Progenitor cell of endocrine pancreas (in vitro differentiated cells): ENCODE measurements around the gene CELSR1. TPM values are rescaled to one million over a fixed set of nuclear protein-coding genes. Genes with fewer than 3 reads are reported as not detected.
"Not testable (repeated sequence)": the region's sequence is repeated elsewhere in the genome, so short reads cannot be mapped to it uniquely, and the experiment has no call there.

Experiments
- DNase-seq: peaks from one replicate; pipeline ENCODE4 v3.0.0; 2021; ENCODE audit warnings: low spot score; ENCODE audit not compliant: unreplicated experiment
- H3K27ac Mint-ChIP-seq: 2 replicates; pipeline ENCODE4 v1.8.0; 2021; ENCODE audit warnings: mild to moderate bottlenecking, moderate library complexity, mixed read lengths
- H3K27me3 Mint-ChIP-seq: 2 replicates; pipeline ENCODE4 v1.8.0; 2021; ENCODE audit warnings: mixed read lengths
- H3K36me3 Mint-ChIP-seq: 2 replicates; pipeline ENCODE4 v1.8.0; 2022; ENCODE audit warnings: mixed read lengths; ENCODE audit not compliant: insufficient read depth
- H3K4me1 Mint-ChIP-seq: 2 replicates; pipeline ENCODE4 v1.8.0; 2021; ENCODE audit warnings: low read depth, mixed read lengths
- H3K4me3 Mint-ChIP-seq: 2 replicates; pipeline ENCODE4 v1.8.0; 2021; ENCODE audit warnings: low read depth, mild to moderate bottlenecking, moderate library complexity, mixed read lengths
- H3K9me3 Mint-ChIP-seq: 2 replicates; pipeline ENCODE4 v1.8.0; 2021; ENCODE audit warnings: low read depth, mixed read lengths
- total RNA-seq: library from RNA; stranded (reverse); gene quantifications from 2 replicates; pipeline ENCODE4 v1.2.1, GENCODE V29; 2021
- TF ChIP-seq, protein P1 (sequence below): fragments of 200-600 bp; sonication (generic); IDR thresholded peaks from one replicate; pipeline ENCODE4 v1.5.0; 2021; ENCODE audit warnings: antibody characterized with exemption, mild to moderate bottlenecking; ENCODE audit not compliant: unreplicated experiment

CELSR1 gene
- total RNA-seq, 1 donor from 2014 or later = 20.9 TPM

DNA sequence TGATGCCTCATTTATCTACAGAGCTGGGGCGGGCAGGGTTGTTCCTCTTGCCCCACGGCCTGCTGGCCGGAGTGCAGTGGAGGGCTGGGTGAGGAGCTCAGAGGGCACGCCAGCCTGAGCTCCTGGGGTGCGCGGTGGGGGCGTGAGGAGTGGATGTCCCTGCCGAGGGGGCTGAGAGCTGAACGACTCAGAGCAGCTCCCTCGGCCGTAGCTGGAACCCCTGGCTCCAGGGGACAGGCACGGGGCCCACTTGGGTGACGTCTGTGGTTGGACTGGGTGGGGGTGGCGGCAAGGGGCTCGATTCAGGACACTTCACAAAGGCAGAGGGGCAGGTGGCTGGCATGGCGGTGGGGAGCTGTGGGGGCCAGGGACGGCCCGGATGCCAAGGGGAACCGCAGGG lies 139.5 kb downstream of the CELSR1 start:
- Mint-ChIP-seq H3K4me3 (no peak overlapping the region), H3K9me3 (no peaks in the 10 kb centered on the region), H3K27ac (no peak overlapping the region), H3K36me3 (peaks cover 1% of the 10 kb centered on the region), H3K4me1 (no peaks in the 10 kb centered on the region), H3K27me3 (no peaks in the 10 kb centered on the region)
- no peak for DNase-seq
- TF ChIP-seq, protein P1, sequence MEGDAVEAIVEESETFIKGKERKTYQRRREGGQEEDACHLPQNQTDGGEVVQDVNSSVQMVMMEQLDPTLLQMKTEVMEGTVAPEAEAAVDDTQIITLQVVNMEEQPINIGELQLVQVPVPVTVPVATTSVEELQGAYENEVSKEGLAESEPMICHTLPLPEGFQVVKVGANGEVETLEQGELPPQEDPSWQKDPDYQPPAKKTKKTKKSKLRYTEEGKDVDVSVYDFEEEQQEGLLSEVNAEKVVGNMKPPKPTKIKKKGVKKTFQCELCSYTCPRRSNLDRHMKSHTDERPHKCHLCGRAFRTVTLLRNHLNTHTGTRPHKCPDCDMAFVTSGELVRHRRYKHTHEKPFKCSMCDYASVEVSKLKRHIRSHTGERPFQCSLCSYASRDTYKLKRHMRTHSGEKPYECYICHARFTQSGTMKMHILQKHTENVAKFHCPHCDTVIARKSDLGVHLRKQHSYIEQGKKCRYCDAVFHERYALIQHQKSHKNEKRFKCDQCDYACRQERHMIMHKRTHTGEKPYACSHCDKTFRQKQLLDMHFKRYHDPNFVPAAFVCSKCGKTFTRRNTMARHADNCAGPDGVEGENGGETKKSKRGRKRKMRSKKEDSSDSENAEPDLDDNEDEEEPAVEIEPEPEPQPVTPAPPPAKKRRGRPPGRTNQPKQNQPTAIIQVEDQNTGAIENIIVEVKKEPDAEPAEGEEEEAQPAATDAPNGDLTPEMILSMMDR = no peak

DNA sequence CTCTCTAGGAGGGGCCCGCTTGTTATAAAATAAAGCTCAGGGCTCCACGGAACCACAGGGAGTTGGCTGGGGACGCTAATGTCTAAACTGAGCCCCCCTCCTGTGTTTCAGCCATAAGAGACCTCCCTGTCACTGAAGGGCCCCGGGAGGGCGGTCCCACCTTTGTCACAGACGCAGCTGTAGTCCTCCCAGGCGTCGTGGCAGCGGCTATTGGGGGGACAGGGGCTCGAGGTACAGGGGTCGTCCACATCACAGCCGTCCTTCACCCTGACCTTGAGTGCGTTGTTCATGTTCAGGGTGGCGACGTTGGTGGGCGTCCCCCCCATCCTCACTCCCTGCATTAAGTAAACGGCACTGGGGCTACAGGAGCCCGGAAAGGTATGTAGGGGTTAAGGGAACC lies 139.9 kb downstream of the CELSR1 start:
- Mint-ChIP-seq H3K27ac (no peak overlapping the region), H3K9me3 (no peaks in the 10 kb centered on the region), H3K36me3 (no peaks in the 10 kb centered on the region), H3K4me1 (no peaks in the 10 kb centered on the region), H3K4me3 (no peak overlapping the region), H3K27me3 (no peaks in the 10 kb centered on the region)
- no peak for DNase-seq
- TF ChIP-seq, protein P1 = no peak

DNA sequence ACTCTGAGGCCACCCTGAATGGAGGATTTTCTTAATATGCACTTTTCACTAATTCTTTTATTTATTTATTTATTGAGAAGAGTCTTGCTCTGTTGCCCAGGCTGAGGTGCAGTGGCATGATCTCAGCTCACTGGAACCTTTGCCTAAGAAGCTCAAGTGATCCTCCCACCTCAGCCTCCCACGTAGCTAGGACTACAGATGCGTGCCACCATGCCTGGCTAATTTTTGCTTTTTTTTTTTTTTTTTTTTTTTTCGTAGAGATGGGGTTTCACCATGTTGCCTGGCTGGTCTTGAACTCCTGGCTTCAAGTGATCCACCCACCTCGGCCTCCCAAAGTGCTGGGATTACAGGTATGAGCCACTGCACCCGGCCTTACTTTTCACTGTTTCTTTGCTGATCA lies 140.4 kb downstream of the CELSR1 start:
- not testable (repeated sequence) for H3K9me3 Mint-ChIP-seq, H3K36me3 Mint-ChIP-seq, H3K27ac Mint-ChIP-seq, H3K27me3 Mint-ChIP-seq, H3K4me3 Mint-ChIP-seq, H3K4me1 Mint-ChIP-seq, DNase-seq

DNA sequence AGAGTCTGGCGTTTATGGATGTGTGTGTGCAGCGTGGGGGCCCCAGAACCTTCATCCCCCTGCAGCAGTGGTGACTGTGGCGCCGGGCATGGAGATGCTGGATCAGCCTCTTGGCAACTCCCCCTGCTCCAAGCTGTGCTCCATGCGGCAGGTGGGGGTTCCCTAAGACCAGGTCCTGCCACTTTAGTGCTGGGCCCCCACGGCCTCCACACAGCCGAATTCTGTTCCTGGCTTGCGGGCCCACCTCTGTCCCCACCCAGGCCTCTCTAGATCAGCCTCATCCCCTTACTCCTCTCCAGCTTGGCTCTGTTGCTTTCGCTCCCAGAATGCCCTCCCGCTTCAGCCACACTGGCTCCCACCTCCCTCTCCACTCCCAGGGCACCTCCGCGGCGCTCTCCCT lies 142.3 kb downstream of the CELSR1 start:
- no peaks in the 10 kb centered on the region for H3K27me3 Mint-ChIP-seq

DNA sequence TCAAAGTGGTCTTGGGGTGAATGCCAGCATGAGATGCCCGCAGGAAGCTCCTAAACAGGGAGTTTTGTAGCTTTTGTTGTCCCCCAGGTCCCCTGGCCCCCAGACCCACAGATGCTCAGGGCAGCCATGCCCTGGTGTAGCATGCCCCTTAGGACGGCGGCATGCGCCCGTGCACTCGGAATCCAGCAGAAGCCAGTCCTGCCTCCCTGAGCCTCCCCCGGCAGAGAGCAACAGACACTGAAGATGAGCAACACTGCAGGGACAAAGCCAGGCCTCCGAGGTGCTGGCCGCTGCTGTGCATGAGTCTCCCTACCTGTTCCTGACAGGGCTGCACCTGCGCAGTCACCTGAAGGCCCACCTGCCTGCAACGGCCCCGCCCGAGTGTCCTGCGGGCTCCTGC lies 142.8 kb downstream of the CELSR1 start:
- H3K27ac Mint-ChIP-seq = no peak overlapping the region
- no peaks in the 10 kb centered on the region for H3K9me3 Mint-ChIP-seq
- no peak for DNase-seq

More for the DNA sequence above, 142.3 kb downstream of the CELSR1 start:
- Mint-ChIP-seq H3K4me3 (no peak overlapping the region), H3K4me1 (no peaks in the 10 kb centered on the region), H3K36me3 (peaks cover 1% of the 10 kb centered on the region), H3K27ac (no peak overlapping the region), H3K9me3 (no peaks in the 10 kb centered on the region)
- TF ChIP-seq, protein P1 = no peak
- DNase-seq = no peak

DNA sequence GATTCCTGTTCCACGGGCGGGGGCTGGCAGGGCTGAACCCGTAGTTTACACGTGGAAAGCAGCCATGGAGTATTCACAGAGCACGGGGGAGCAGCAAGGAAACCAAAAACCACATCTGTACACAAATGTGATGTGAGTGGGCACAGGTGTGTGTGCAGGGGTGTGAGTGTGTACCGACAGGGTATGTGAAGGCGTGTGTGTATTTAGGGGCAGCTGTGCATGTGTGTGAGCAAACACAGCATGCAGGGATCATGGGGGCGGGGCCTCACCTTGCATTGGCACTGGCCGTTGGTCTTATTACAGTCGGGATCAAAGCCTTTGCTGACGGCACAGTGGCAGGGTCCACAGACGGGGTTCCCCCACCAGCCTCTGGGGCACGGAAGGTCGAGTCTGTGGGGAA lies 143.5 kb downstream of the CELSR1 start:
- no peaks in the 10 kb centered on the region for H3K27me3 Mint-ChIP-seq
- TF ChIP-seq, protein P1 = no peak
- DNase-seq = no peak
- H3K4me1 Mint-ChIP-seq = no peaks in the 10 kb centered on the region
- H3K27ac Mint-ChIP-seq = no peak overlapping the region
- no peaks in the 10 kb centered on the region for H3K9me3 Mint-ChIP-seq
- H3K36me3 Mint-ChIP-seq = peaks cover 1% of the 10 kb centered on the region
- no peak overlapping the region for H3K4me3 Mint-ChIP-seq

More for the DNA sequence above, 142.8 kb downstream of the CELSR1 start:
- TF ChIP-seq, protein P1 = no peak
- H3K27me3 Mint-ChIP-seq = no peaks in the 10 kb centered on the region
- no peaks in the 10 kb centered on the region for H3K4me1 Mint-ChIP-seq
- no peak overlapping the region for H3K4me3 Mint-ChIP-seq
- H3K36me3 Mint-ChIP-seq = peaks cover 1% of the 10 kb centered on the region
